Gastroesophageal sphincter (tissue), 3 donors: ENCODE results near the gene KIF17.

ENCODE experiments used
- CTCF ChIP-seq, 4 experiments: fragments of 200-600 bp in 2 of 4; fragments of 450-650 bp in 2 of 4; sonication (generic) in 1 of 4; IDR thresholded peaks; one replicate each; pipeline ENCODE4 v1.5.1; 2017 to 2019; ENCODE audit warnings: antibody characterized with exemption in 4 of 4, mild to moderate bottlenecking in 2 of 4, moderate library complexity in 2 of 4
- POLR2A ChIP-seq, 2 donors: fragments of 450-650 bp; IDR thresholded peaks; one replicate each; pipeline ENCODE4 v1.6.1; 2017; ENCODE audit warnings: antibody characterized with exemption in 2 of 2, mild to moderate bottlenecking in 2 of 2, moderate library complexity in 1 of 2

GRCh38 chr1:20660363-20660762 is 57.4 kb downstream of the KIF17 start:
- TF ChIP-seq CTCF (IDR thresholded peaks at IDR 0.05), result no peak
- no peak for TF ChIP-seq POLR2A (IDR thresholded peaks at IDR 0.05)
